ACC112 (cell line): ENCODE data around the gene ATF6B.

ENCODE experiments used
- H2AFZ ChIP-seq: fragments of 200-600 bp; sonication (generic); one replicate; pipeline ENCODE4 v1.6.0; 2017; ENCODE audit warnings: antibody characterized with exemption, low read length; ENCODE audit not compliant: unreplicated experiment
- H3K27ac ChIP-seq: fragments of 200-600 bp; sonication (generic); 2 replicates; pipeline ENCODE4 v1.5.1; 2014; ENCODE audit warnings: low read depth, mild to moderate bottlenecking, antibody characterized with exemption, low read length, moderate library complexity
- H3K27me3 ChIP-seq: fragments of 200-600 bp; sonication (generic); 2 replicates; pipeline ENCODE4 v1.6.1; 2014; ENCODE audit warnings: mild to moderate bottlenecking, antibody characterized with exemption, low read length, moderate library complexity, mixed read lengths; ENCODE audit not compliant: insufficient read depth
- H3K36me3 ChIP-seq: fragments of 200-600 bp; sonication (generic); 2 replicates; pipeline ENCODE4 v1.6.1; 2016; ENCODE audit warnings: mild to moderate bottlenecking, antibody characterized with exemption, low read length, moderate library complexity, mixed read lengths; ENCODE audit not compliant: insufficient read depth
- H3K4me1 ChIP-seq: fragments of 200-600 bp; sonication (generic); one replicate; pipeline ENCODE4 v1.6.1; 2016; ENCODE audit warnings: low read length, mixed read lengths; ENCODE audit not compliant: insufficient read depth, unreplicated experiment, control insufficient read depth
- H3K4me3 ChIP-seq: fragments of 200-600 bp; sonication (generic); 2 replicates; pipeline ENCODE4 v1.5.1; 2014; ENCODE audit warnings: mild to moderate bottlenecking, low read depth, low read length
- H3K79me2 ChIP-seq: fragments of 200-600 bp; sonication (generic); one replicate; pipeline ENCODE4 v1.6.0; 2016; ENCODE audit warnings: low read length; ENCODE audit not compliant: control insufficient read depth, unreplicated experiment, insufficient read depth

The ATF6B gene

GRCh38 chr6:32127717-32128592, at the start of gene ATF6B:
TSS of gene ATF6B (minus strand) at chr6:32128246. CDS start at chr6:32128207, 39 bp downstream.
- H3K27ac ChIP-seq, result peak within 1 kb of the TSS; percentile 69
- peaks cover 20% of the 10 kb centered on the region for H3K4me1 ChIP-seq
- H3K27me3 ChIP-seq, result no peaks in the 10 kb centered on the region
- H3K79me2 ChIP-seq, result peaks cover 24% of the 10 kb centered on the region
- H2AFZ ChIP-seq, result peak within 1 kb of the TSS; percentile 49
- peak within 1 kb of the TSS; percentile 84 for H3K4me3 ChIP-seq
- no peaks in the 10 kb centered on the region for H3K36me3 ChIP-seq

GRCh38 chr6:32177183-32177787, 49.2 kb upstream of the ATF6B start:
- Histone ChIP-seq H3K36me3 (no peaks in the 10 kb centered on the region), H3K4me1 (peaks cover 19% of the 10 kb centered on the region), H3K79me2 (peaks cover 47% of the 10 kb centered on the region), H3K27ac (peak overlapping the region; percentile 97), H3K27me3 (no peaks in the 10 kb centered on the region), H3K4me3 (peak overlapping the region; percentile 96), H2AFZ (peak overlapping the region; percentile 86)

GRCh38 chr6:32176476-32177182, 48.6 kb upstream of the ATF6B start:
- H3K4me3 ChIP-seq, result peak overlapping the region; percentile 96
- H3K4me1 ChIP-seq, result peaks cover 19% of the 10 kb centered on the region
- H3K79me2 ChIP-seq, result peaks cover 47% of the 10 kb centered on the region
- H2AFZ ChIP-seq, result peak overlapping the region; percentile 86
- no peaks in the 10 kb centered on the region for H3K27me3 ChIP-seq
- no peaks in the 10 kb centered on the region for H3K36me3 ChIP-seq
- peak overlapping the region; percentile 97 for H3K27ac ChIP-seq

- Histone ChIP-seq H3K36me3 (no peaks in the 10 kb centered on the region), H3K4me3 (peak within 1 kb of the TSS; percentile 96), H3K27me3 (no peaks in the 10 kb centered on the region), H3K27ac (peak within 1 kb of the TSS; percentile 97), H3K79me2 (peaks cover 47% of the 10 kb centered on the region), H2AFZ (peak within 1 kb of the TSS; percentile 86), H3K4me1 (peaks cover 19% of the 10 kb centered on the region)
These were observed 47.8 kb upstream of the ATF6B start, which contains the start of gene AGPAT1 for GRCh38 chr6:32175711-32176475. TSS of gene AGPAT1 (minus strand) at chr6:32176084. CDS start at chr6:32171496, 4,588 bp downstream.

- H3K36me3 ChIP-seq, result no peaks in the 10 kb centered on the region; the same call in 1 of the 2 replicates
- no peaks in the 10 kb centered on the region for H3K27me3 ChIP-seq
- H2AFZ ChIP-seq, result peak overlapping the region; percentile 59
- peaks cover 47% of the 10 kb centered on the region for H3K79me2 ChIP-seq
- peaks cover 20% of the 10 kb centered on the region for H3K4me1 ChIP-seq
- H3K4me3 ChIP-seq, result peak overlapping the region; percentile 96
- H3K27ac ChIP-seq, result no peak overlapping the region
These were observed 47.3 kb upstream of the ATF6B start for GRCh38 chr6:32175322-32175710.

GRCh38 chr6:32174416-32174815, 46.4 kb upstream of the ATF6B start:
- H3K27me3 ChIP-seq, result no peaks in the 10 kb centered on the region
- H3K4me3 ChIP-seq, result peak overlapping the region; percentile 96
- H3K27ac ChIP-seq, result no peak overlapping the region
- peaks cover 24% of the 10 kb centered on the region for H3K4me1 ChIP-seq
- H2AFZ ChIP-seq, result no peak overlapping the region
- H3K79me2 ChIP-seq, result peaks cover 44% of the 10 kb centered on the region
- no peaks in the 10 kb centered on the region; the same call in 1 of the 2 replicates for H3K36me3 ChIP-seq

- Histone ChIP-seq H3K27me3 (no peaks in the 10 kb centered on the region), H3K36me3 (no peaks in the 10 kb centered on the region; the same call in 1 of the 2 replicates), H2AFZ (no peak overlapping the region), H3K79me2 (peaks cover 36% of the 10 kb centered on the region), H3K27ac (no peak overlapping the region), H3K4me1 (peaks cover 35% of the 10 kb centered on the region), H3K4me3 (no peak overlapping the region)
These were observed 45.1 kb upstream of the ATF6B start for GRCh38 chr6:32173051-32173727.

GRCh38 chr6:32171234-32171633, 43.2 kb upstream of the ATF6B start:
- Histone ChIP-seq H3K79me2 (peaks cover 36% of the 10 kb centered on the region), H3K4me1 (peaks cover 27% of the 10 kb centered on the region), H3K27ac (no peak overlapping the region), H3K36me3 (peaks cover 4% of the 10 kb centered on the region; the same call in 1 of the 2 replicates), H3K27me3 (no peaks in the 10 kb centered on the region), H2AFZ (no peak overlapping the region), H3K4me3 (no peak overlapping the region)

- H3K36me3 ChIP-seq, result peaks cover 4% of the 10 kb centered on the region; the same call in 1 of the 2 replicates
These were observed 42.2 kb upstream of the ATF6B start for GRCh38 chr6:32170294-32170693.

More at GRCh38 chr6:32170294-32170693, 42.2 kb upstream of the ATF6B start:
- no peak overlapping the region for H3K27ac ChIP-seq
- H3K4me3 ChIP-seq, result no peak overlapping the region
- H2AFZ ChIP-seq, result no peak overlapping the region
- H3K27me3 ChIP-seq, result no peaks in the 10 kb centered on the region
- peaks cover 26% of the 10 kb centered on the region for H3K4me1 ChIP-seq
- H3K79me2 ChIP-seq, result peaks cover 30% of the 10 kb centered on the region
